B cell (primary cell): ENCODE results near the gene FCN1. TPM values are rescaled to one million over a fixed set of nuclear protein-coding genes. Genes with fewer than 3 reads are reported as not detected.

ENCODE experiments used
- ATAC-seq: fragments of 200-7000 bp; cut with Tn5 transposase; one replicate; pipeline ENCODE4 v1.10.0; 2021; ENCODE audit warnings: low read depth, mild to moderate bottlenecking, moderate number of reproducible peaks, moderate library complexity
- CTCF ChIA-PET: fragments of 350-600 bp; sonication (Branson Sonifier 250); formaldehyde crosslinking; loops from one replicate; lab custom pipeline; 2021; ENCODE audit warnings: antibody characterized with exemption, inconsistent platforms; lab: Charles Lee
- POLR2A ChIA-PET: fragments of 350-600 bp; sonication (Branson Sonifier 250); formaldehyde crosslinking; loops from one replicate; lab custom pipeline; 2021; ENCODE audit warnings: antibody characterized with exemption; lab: Charles Lee
- DNase-seq: peaks from one replicate; pipeline ENCODE4 v3.0.0; 2013
- H2AFZ ChIP-seq: 2 replicates; pipeline ENCODE4 v1.6.1; 2012; ENCODE audit warnings: mild to moderate bottlenecking, low read depth, low read length; ENCODE audit not compliant: insufficient read depth, poor library complexity, severe bottlenecking
- H3K27ac ChIP-seq, 2 donors: 1 replicate in 1 of 2; 2 replicates in 1 of 2; pipeline ENCODE4 v1.5.1; 2012 to 2013; ENCODE audit warnings: low read length in 2 of 2, mild to moderate bottlenecking in 2 of 2, moderate library complexity in 1 of 2
- H3K27me3 ChIP-seq, 4 experiments: fragments of 200-600 bp in 1 of 4; sonication (generic) in 1 of 4; replicated peaks in 1 of 4; 1 replicate in 2 of 4; 2 replicates in 2 of 4; pipeline versions ENCODE4 v1.6.1 to v1.7.0; 2013 to 2016; ENCODE audit warnings: low read length in 3 of 4, mild to moderate bottlenecking in 2 of 4, mixed read lengths in 1 of 4, moderate library complexity in 1 of 4; ENCODE audit not compliant: insufficient read depth in 4 of 4, control insufficient read depth in 3 of 4; ENCODE audit errors: control extremely low read depth in 1 of 4
- H3K36me3 ChIP-seq, 2 experiments: replicated peaks in 1 of 2; 1 replicate in 1 of 2; 2 replicates in 1 of 2; pipeline versions ENCODE4 v1.6.1 to v1.7.1; 2013; ENCODE audit warnings: low read length in 1 of 2; ENCODE audit not compliant: insufficient read depth in 2 of 2, control insufficient read depth in 1 of 2; ENCODE audit errors: control extremely low read depth in 1 of 2, extremely low read depth in 1 of 2
- H3K4me1 ChIP-seq, 2 donors: fragments of 200-600 bp in 1 of 2; sonication (generic) in 1 of 2; 1 replicate in 1 of 2; 2 replicates in 1 of 2; pipeline versions ENCODE4 v1.5.1 to v1.6.1; 2013 to 2017; ENCODE audit warnings: low read length in 2 of 2; ENCODE audit not compliant: control insufficient read depth in 2 of 2, insufficient read depth in 2 of 2
- H3K4me2 ChIP-seq: replicated peaks from 2 replicates; pipeline ENCODE3; 2012; ENCODE audit warnings: mild to moderate bottlenecking, low read depth, low read length; ENCODE audit not compliant: poor library complexity, severe bottlenecking
- H3K4me3 ChIP-seq, 5 experiments: fragments of 200-600 bp in 1 of 5; sonication (generic) in 1 of 5; 1 replicate in 3 of 5; 2 replicates in 2 of 5; pipeline versions ENCODE4 v1.5.1 to v1.7.0; 2011 to 2016; ENCODE audit warnings: low read length in 4 of 5, mild to moderate bottlenecking in 4 of 5, low read depth in 2 of 5, control low read depth in 1 of 5, moderate library complexity in 1 of 5; ENCODE audit not compliant: insufficient read depth in 1 of 5; ENCODE audit errors: control extremely low read depth in 1 of 5, extremely low read depth in 1 of 5
- H3K79me2 ChIP-seq: fragments of 200-600 bp; sonication (generic); one replicate; pipeline ENCODE4 v1.6.0; 2016; ENCODE audit warnings: low read length; ENCODE audit not compliant: control insufficient read depth, insufficient read depth
- H3K9ac ChIP-seq: fragments of 200-600 bp; sonication (generic); 2 replicates; pipeline ENCODE4 v1.6.1; 2017; ENCODE audit warnings: mild to moderate bottlenecking, low read length, moderate library complexity
- H3K9me3 ChIP-seq, 3 donors: one replicate each; pipeline versions ENCODE4 v1.6.1 to v1.7.1; 2013; ENCODE audit warnings: low read length in 2 of 3; ENCODE audit not compliant: control insufficient read depth in 2 of 3, insufficient read depth in 1 of 3; ENCODE audit errors: control extremely low read depth in 1 of 3
- H4K20me1 ChIP-seq: 2 replicates; pipeline ENCODE4 v1.6.0; 2012; ENCODE audit warnings: mild to moderate bottlenecking, low read length; ENCODE audit not compliant: insufficient read depth, control insufficient read depth, poor library complexity, severe bottlenecking
- H3K27ac Mint-ChIP-seq: one replicate; pipeline ENCODE4 v1.8.0; 2021; ENCODE audit warnings: mixed read lengths
- H3K27me3 Mint-ChIP-seq: one replicate; pipeline ENCODE4 v1.8.0; 2021; ENCODE audit warnings: mixed read lengths
- H3K4me1 Mint-ChIP-seq: one replicate; pipeline ENCODE4 v1.8.0; 2021; ENCODE audit warnings: mixed read lengths
- H3K4me3 Mint-ChIP-seq: one replicate; pipeline ENCODE4 v1.8.0; 2021; ENCODE audit warnings: mixed read lengths
- H3K9me3 Mint-ChIP-seq: one replicate; pipeline ENCODE4 v1.8.0; 2022; ENCODE audit warnings: mixed read lengths; ENCODE audit not compliant: insufficient read depth
- EZH2 ChIP-seq: IDR thresholded peaks from 2 replicates; pipeline ENCODE4 v1.6.1; 2012; ENCODE audit warnings: borderline replicate concordance, low read depth, mild to moderate bottlenecking, moderate library complexity, low read length; ENCODE audit not compliant: insufficient read depth, poor library complexity, severe bottlenecking
- WGBS: methylation state at CpG from one replicate; pipeline ENCODE4 v1.1.5; 2013; ENCODE audit warnings: missing lambda C conversion rate; ENCODE audit not compliant: insufficient coverage; 5-methylcytosine and 5-hydroxymethylcytosine counted together
- intact Hi-C: fragments of 100-400 bp; cut with micrococcal nuclease; formaldehyde crosslinking; loops from one replicate; pipeline ENCODE4 v1.10.0; 2022
- polyA plus RNA-seq: library from polyadenylated mRNA; depleted of rRNA; stranded (reverse); fragments of >200 nt; gene quantifications from 2 replicates; pipeline ENCODE4 v1.2.3, GENCODE V29; 2012
- total RNA-seq, 2 donors: library from RNA; stranded (reverse); fragments of 120-200 nt in 1 of 2; gene quantifications; 1 replicate in 1 of 2; 2 replicates in 1 of 2; pipeline versions ENCODE4 v1.2.3 to v1.2.4, GENCODE V29; 2013 to 2022
- TF ChIP-seq, protein P1 (sequence below): fragments of 200-600 bp; IDR thresholded peaks from one replicate; pipeline ENCODE4 v1.8.0; 2022; ENCODE audit warnings: antibody characterized with exemption, mild to moderate bottlenecking

Gene FCN1
- total and polyA plus RNA-seq, 2 donors (not counting 1 experiment from before 2014, with no cell fraction given) = 2.2 to 20.6 TPM

DNA sequence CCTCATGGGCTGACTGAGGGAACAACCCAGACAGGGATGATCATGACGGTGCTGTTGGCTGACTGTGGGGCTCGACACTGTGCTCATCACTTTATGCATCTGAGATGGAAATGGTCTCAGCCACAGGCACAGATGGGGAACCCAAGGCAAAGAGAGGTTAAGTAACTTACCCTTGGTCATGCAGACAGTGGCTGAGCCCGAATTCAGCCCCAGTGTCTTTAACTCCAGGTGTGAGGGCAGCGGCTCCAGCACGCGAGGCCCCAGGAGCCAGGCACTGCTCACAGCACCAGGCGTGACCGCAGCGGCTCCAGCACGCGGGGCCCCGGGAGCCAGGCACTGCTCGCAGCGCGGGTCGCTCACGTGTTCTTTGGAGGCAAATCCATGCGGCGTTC is 45.3 kb upstream of the FCN1 start:
- Mint-ChIP-seq H3K4me3 (no peak overlapping the region), H3K27me3 (peaks cover 18% of the 10 kb centered on the region), H3K27ac (no peak overlapping the region), H3K9me3 (no peaks in the 10 kb centered on the region), H3K4me1 (no peaks in the 10 kb centered on the region)
- peaks cover 0 to 9% (median 0%) of the 10 kb centered on the region in 4 experiments for H3K27me3 ChIP-seq
- ATAC-seq (no peak), DNase-seq (no peak)
- no peaks in the 10 kb centered on the region for H3K79me2 ChIP-seq
- H3K36me3 ChIP-seq = no peaks in the 10 kb centered on the region
- ChIA-PET CTCF (no interaction called here), POLR2A (no interaction called here)
- 90% methylated on average over 16 of the region's 19 CpGs for WGBS
- no peak overlapping the region for H3K9ac ChIP-seq
- peaks cover 0 to 10% (median 0%) of the 10 kb centered on the region in 3 donors for H3K9me3 ChIP-seq
- intact Hi-C loops = no loop called here
- no peak overlapping the region for H3K27ac ChIP-seq
- no peaks in the 10 kb centered on the region for H3K4me1 ChIP-seq
- H2AFZ ChIP-seq = no peak overlapping the region
- H4K20me1 ChIP-seq = no peaks in the 10 kb centered on the region
- TF ChIP-seq EZH2 = no peak
- TF ChIP-seq, protein P1, sequence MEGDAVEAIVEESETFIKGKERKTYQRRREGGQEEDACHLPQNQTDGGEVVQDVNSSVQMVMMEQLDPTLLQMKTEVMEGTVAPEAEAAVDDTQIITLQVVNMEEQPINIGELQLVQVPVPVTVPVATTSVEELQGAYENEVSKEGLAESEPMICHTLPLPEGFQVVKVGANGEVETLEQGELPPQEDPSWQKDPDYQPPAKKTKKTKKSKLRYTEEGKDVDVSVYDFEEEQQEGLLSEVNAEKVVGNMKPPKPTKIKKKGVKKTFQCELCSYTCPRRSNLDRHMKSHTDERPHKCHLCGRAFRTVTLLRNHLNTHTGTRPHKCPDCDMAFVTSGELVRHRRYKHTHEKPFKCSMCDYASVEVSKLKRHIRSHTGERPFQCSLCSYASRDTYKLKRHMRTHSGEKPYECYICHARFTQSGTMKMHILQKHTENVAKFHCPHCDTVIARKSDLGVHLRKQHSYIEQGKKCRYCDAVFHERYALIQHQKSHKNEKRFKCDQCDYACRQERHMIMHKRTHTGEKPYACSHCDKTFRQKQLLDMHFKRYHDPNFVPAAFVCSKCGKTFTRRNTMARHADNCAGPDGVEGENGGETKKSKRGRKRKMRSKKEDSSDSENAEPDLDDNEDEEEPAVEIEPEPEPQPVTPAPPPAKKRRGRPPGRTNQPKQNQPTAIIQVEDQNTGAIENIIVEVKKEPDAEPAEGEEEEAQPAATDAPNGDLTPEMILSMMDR = no peak
- H3K4me3 ChIP-seq = no peak overlapping the region
- no peak overlapping the region for H3K4me2 ChIP-seq

DNA sequence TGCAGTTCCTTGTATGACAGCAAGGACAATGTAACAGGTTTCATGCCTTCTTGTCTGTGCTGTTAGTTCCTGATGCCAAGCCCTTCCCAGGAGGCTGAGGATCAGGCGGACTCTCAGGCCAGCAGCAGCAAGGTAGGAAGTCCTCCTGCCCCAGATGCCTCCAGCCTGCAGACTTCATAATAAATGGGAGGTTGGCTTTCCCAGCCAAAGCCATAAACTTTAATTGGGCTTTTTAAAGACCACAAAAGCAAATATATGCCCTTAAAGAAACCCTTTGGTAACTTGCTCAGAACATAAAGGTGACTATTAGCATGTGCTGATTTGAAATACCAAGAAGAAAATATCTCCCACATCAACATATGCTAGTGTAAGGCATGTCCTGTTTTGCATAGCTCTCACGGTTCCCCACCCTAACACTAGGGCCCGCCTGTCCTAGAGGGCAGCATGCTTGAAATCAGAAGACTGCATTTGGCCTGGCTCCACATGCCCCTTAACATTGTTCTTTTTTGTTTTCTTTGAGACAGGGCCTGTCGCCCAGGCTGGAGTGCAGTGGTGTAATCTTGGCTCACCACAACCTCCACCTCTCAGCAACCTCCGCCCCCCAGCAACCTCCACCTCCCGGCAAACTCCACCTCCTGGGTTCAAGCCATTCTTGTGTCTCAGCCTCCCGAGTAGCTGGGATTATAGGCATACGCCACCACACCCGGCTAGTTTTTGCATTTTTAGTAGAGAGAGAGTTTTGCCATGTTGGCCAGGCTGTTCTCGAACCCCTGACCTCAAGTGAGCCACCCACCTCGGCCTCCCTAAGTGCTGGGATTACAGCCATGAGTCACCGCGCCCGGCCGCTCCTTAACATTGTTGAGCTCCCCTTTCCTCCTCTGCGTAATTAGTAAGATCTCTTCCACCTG is 44.6 kb upstream of the FCN1 start:
- intact Hi-C loops = no loop called here
- Histone ChIP-seq H3K9ac (no peak overlapping the region), H3K36me3 (no peaks in the 10 kb centered on the region), H3K4me1 (no peaks in the 10 kb centered on the region), H3K27me3 (peaks cover 0 to 9% (median 0%) of the 10 kb centered on the region in 4 experiments), H3K4me3 (no peak overlapping the region), H3K9me3 (peaks cover 0 to 10% (median 0%) of the 10 kb centered on the region in 3 donors), H3K79me2 (no peaks in the 10 kb centered on the region), H3K27ac (no peak overlapping the region), H4K20me1 (no peaks in the 10 kb centered on the region), H2AFZ (no peak overlapping the region), H3K4me2 (no peak overlapping the region)
- ATAC-seq (no peak), DNase-seq (no peak)
- WGBS = 86% methylated on average over 13 of the region's 16 CpGs
- no peaks in the 10 kb centered on the region for H3K4me1 Mint-ChIP-seq
- H3K4me3 Mint-ChIP-seq = no peak overlapping the region
- TF ChIP-seq, protein P1 = no peak
- TF ChIP-seq EZH2 = no peak
- H3K27ac Mint-ChIP-seq = no peak overlapping the region
- H3K27me3 Mint-ChIP-seq = peaks cover 11% of the 10 kb centered on the region
- ChIA-PET CTCF (no interaction called here), POLR2A (no interaction called here)
- no peaks in the 10 kb centered on the region for H3K9me3 Mint-ChIP-seq
